Caki2 (cell line): Measurements from ENCODE around the gene CCND1. TPM values are rescaled to one million over a fixed set of nuclear protein-coding genes. Genes with fewer than 3 reads are reported as not detected.
A peak's percentile ranks its signal among the peaks of the same experiment; 100 is the strongest.

Experiments
- DNase-seq: peaks from one replicate; pipeline ENCODE4 v3.0.0-alpha.2; 2015; ENCODE audit warnings: low read depth
- in situ Hi-C: cut with HindIII; loops from 2 replicates; pipeline ENCODE4 v1.10.0; 2016; ENCODE audit warnings: low sequenced_read_pairs, low pct_unique_long_range_greater_than_20kb, mixed read lengths
- total RNA-seq: library from RNA; depleted of rRNA; stranded (reverse); fragments of >200 nt; shearing (Covaris generic); gene quantifications from 2 replicates; pipeline ENCODE4 v1.2.3, GENCODE V29; 2014; ENCODE audit warnings: low replicate concordance

CCND1 gene
- total RNA-seq, 1 experiment from 2014 or later = 122 TPM

- in situ Hi-C loops = no loop called here
- DNase-seq = peak; percentile 45
These were observed 2.8 kb upstream of the CCND1 start for GRCh38 chr11:69637941-69638871.

GRCh38 chr11:69638941-69639681, 1.8 kb upstream of the CCND1 start:
- in situ Hi-C loops = no loop called here
- peak; percentile 87 for DNase-seq

GRCh38 chr11:69639831-69640230, 1.1 kb upstream of the CCND1 start:
- DNase-seq = no peak
- in situ Hi-C loops = no loop called here

- peak; percentile 51 for DNase-seq
- in situ Hi-C loops = no loop called here
These were observed 529 bp upstream of the CCND1 start for GRCh38 chr11:69640260-69640994.

- in situ Hi-C loops = no loop called here
- no peak for DNase-seq
These were observed 959 bp downstream of the CCND1 start for GRCh38 chr11:69641681-69642548.

- in situ Hi-C loops = no loop called here
These were observed 1.6 kb downstream of the CCND1 start for GRCh38 chr11:69642549-69642912.

GRCh38 chr11:69642913-69643632, 2.1 kb downstream of the CCND1 start:
- in situ Hi-C loops = no loop called here
- peak; percentile 68 for DNase-seq

More at GRCh38 chr11:69642549-69642912, 1.6 kb downstream of the CCND1 start:
- DNase-seq = no peak

- in situ Hi-C loops = no loop called here
- DNase-seq = no peak
These were observed 2.7 kb downstream of the CCND1 start for GRCh38 chr11:69643646-69644045.

- DNase-seq = peak; percentile 90
- in situ Hi-C loops = no loop called here
These were observed 3.4 kb downstream of the CCND1 start for GRCh38 chr11:69644071-69644961.

- in situ Hi-C loops = no loop called here
- no peak for DNase-seq
These were observed 4.2 kb downstream of the CCND1 start for GRCh38 chr11:69644962-69645675.

- in situ Hi-C loops = no loop called here
- DNase-seq = no peak
These were observed 5.0 kb downstream of the CCND1 start for GRCh38 chr11:69645801-69646492.

GRCh38 chr11:69646493-69647389, 5.8 kb downstream of the CCND1 start:
- DNase-seq = no peak
- in situ Hi-C loops = no loop called here

GRCh38 chr11:69647390-69647748, 6.4 kb downstream of the CCND1 start:
- in situ Hi-C loops = no loop called here
- DNase-seq = no peak

GRCh38 chr11:69647761-69648497, 7.0 kb downstream of the CCND1 start:
- DNase-seq = no peak
- in situ Hi-C loops = no loop called here
